GM21526 (cell line): ENCODE data around the gene ENPP3.
"Not testable (repeated sequence)": the region's sequence is repeated elsewhere in the genome, so short reads cannot be mapped to it uniquely, and the experiment has no call there.

Experiments
- ATAC-seq: cut with Tn5 transposase; IDR thresholded peaks from one replicate; pipeline ENCODE4 v1.9.1; 2021; ENCODE audit warnings: moderate library complexity; ENCODE audit not compliant: unreplicated experiment, low FRiP score

Gene ENPP3

DNA sequence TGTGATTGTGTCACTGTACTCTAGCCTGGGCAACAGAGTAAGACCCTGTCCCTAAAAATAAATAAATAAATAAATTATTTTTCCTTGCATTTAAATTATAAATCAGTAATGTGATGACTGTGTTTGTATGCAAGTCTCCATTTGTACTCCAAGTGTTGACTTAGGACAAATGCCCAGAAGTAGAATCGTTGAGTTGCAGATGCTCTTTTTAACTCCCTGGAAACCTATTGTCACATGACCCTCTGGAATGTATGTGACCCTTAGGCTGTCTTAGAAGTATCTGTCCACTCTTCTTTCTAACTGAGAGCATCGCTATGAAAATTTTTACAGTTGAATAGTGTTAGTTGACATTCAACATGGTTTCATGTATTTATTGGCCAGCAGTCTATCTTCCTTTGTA is 45.3 kb downstream of the ENPP3 start:
- ATAC-seq = no peak

- ATAC-seq = peak; percentile 90
Measured at GRCh38 chr6:131683479-131683878, 46.4 kb downstream of the ENPP3 start.

DNA sequence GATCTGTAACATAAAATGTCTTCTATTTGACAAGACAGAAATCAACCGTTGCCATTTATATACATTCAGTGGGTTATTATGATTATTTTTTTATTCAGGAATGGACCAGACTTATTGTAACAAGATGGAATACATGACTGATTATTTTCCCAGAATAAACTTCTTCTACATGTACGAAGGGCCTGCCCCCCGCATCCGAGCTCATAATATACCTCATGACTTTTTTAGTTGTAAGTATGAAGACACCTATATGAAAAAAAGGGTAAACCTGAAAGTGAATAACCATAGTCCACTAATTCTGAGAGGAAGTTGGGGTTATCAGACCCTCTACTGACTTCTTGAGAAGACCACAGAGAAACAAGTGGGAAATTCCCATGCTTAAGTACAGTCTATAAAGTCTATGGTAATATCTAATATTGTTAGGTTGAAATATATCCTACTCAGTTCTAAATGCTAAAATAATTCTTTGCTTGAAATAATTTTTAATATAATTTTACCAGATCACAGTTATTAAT is 48.2 kb downstream of the ENPP3 start:
- peak; percentile 57 for ATAC-seq

DNA sequence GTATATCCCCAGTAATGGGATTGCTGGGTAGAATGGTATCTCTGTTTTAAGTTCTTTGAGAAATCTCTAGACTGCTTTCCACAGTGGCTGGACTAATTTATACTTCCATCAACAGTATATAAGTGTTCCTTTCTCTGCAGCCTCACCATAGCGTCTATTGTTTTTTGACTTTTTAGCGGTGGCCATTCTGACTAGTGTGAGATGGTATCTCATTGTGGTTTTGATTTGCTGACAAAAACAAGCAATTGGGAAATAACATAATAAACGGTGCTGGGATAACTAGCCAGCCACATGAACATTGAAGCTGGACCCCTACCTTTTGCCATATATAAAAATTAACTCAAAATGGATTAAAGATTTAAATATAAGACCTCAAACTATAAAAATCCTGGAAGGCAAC is 49.9 kb downstream of the ENPP3 start:
- ATAC-seq = no peak

DNA sequence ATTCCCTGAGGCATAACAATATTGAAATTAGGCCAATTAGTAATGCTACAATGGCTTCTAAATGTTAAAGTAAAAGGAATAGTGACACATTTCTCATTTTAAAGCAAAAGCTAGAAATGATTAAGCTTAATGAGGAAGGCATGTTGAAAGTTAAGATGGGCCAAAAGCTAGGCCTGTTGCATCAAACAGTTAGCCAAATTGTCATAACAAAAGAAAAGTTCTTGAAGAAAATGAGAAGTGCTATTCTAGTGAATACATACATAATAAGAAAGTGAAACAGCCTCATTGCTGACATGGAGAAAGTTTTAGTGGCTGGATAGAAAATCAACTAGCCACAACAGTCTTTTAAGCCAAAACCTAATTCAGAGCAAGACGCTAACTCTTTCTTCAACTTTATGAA is 51.2 kb downstream of the ENPP3 start:
- ATAC-seq = peak; percentile 42

GRCh38 chr6:131692031-131692430 is 54.9 kb downstream of the ENPP3 start:
- ATAC-seq = no peak

- no peak for ATAC-seq
Measured at GRCh38 chr6:131692589-131692988, 55.5 kb downstream of the ENPP3 start.

DNA sequence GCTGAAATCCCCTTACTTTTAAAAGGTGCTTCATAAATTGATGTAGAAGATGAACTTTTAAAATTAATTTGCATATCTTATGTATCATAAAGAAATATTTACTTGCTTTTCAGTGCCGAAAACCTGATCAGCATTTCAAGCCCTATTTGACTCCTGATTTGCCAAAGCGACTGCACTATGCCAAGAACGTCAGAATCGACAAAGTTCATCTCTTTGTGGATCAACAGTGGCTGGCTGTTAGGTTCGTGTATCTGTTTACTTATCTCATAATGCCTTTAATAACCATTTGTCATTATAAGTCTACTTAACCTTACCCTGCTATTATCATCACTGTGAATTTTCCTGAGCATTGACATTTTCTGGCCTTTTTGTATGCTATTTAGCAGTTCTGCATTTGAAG is 56.3 kb downstream of the ENPP3 start:
- ATAC-seq = no peak

DNA sequence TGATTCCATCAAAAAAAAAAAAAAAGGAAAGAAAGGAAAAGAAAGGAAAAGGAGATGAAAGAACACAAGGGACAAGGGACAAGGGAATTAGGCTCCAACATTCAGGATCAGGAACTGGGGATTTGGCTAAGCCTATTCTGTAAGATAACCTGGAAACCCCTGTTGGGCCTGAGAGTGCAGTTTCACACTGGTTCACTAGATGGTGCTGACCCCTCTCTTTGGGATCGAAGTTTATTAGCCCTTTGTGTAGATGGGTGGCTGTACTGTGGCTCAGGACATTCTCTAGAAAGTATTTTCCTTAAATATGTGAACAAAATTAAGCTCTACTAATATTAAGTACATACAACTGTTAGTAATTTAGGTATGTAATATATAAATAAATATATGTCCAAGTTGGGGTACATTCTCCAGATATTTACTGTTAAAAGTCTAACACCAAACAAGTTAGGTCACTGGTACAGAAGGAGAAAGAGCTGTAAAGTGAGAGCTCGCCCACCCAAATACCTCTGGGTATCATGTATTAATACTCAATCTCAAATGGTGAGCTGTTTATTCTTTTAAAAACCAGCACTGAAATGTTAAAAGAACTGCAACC is 57.8 kb downstream of the ENPP3 start:
- peak; percentile 89 for ATAC-seq

GRCh38 chr6:131696956-131697355 is 59.9 kb downstream of the ENPP3 start:
- ATAC-seq = no peak

- ATAC-seq = not testable (repeated sequence)
Measured at GRCh38 chr6:131700851-131701250, 63.7 kb downstream of the ENPP3 start.

DNA sequence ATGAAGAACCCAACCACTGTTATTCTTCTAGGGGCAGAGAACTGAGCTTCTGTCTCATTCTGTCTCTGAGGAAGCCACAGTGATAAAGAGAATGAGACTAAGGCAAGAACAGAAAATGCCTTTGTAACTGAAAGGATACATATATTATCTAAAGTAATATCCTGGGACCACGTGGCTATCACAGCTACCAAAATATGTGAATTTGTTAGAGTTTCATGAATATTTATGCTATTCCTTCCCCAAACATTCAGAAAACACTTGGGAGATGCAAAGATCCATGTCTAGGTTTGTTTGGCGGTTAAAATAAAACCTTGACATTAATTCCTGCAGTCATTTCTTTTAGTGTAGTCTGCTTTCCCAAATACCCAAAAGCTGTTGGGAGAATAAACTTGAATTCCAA is 66.8 kb downstream of the ENPP3 start:
- ATAC-seq = not testable (repeated sequence)

GRCh38 chr6:131710917-131711316 is 73.8 kb downstream of the ENPP3 start, which contains the start of gene CTAGE9:
TSS of gene CTAGE9 (minus strand) at chr6:131711017. CDS start at chr6:131711017, 0 bp downstream.
- ATAC-seq = not testable (repeated sequence)

DNA sequence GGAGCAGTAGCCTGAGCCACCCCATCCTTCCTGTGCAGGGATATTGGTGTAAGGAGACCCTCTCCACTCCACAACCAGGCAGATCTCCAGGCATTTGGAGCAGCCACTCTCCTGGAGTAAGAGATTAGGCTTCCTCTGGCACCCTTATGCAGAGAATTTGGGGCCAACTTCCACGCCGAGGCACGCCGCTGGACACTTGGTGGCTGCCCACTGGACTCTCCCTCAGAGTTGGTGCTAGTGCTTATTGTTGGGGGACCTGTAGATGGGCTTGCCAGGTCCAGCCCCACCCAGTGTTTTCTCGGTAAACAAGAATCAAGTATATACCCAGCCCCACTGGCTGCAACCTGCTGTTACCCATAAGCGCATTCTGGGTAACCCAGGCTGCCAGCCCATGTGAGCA is 78.5 kb downstream of the ENPP3 start:
- ATAC-seq = peak; percentile 62

DNA sequence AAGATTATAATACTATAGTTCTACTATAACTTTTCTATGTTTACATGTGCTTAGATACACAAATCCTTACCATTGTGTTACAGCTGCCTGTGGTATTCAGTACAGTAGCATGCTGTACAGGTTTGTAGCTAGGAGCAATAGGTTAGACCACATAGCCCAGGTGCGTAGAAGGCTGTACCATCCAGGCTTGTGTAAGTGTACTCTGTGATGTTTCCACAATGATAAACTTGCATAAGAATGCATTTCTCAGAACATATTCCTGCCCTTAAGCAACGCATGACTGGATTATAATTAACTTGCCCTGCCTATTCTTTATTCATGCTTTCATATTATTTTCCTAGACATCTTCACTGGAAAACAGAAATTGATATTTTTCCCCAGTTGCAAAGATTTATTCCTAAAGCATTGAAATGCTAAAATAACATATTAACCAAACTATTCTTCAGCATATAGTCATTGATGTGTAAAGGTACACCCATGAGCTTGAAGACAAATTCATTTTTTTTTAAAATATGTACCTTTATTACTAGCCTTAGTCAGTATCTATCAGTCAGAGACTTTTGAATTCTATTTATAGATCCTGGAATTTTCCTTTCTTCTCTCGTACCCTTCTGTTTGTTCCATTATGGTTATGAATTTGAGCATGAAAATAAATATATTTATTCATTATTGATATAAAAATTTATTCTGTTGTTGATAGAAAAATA is 80.9 kb downstream of the ENPP3 start:
- ATAC-seq = no peak

DNA sequence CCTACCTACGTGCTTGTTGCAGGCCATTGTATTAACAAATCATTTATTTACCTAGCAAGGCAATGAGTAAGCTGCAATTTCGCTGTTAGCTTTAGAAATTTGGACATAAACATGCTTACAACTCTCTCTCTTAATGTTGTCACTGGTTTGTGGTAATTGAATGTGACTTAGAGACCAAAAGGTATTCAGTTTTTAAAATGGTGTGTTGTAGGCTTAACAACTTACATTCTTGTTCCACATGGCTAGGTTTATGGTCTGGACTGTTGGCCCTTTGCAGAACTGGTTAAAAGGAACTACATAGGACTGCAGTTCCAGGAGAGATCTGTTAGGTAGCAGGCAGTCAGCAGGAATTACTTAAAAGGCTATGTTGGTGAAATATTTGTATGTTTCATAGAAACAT is 84.1 kb downstream of the ENPP3 start:
- ATAC-seq = no peak

GRCh38 chr6:131724114-131724513 is 87.0 kb downstream of the ENPP3 start:
- no peak for ATAC-seq

DNA sequence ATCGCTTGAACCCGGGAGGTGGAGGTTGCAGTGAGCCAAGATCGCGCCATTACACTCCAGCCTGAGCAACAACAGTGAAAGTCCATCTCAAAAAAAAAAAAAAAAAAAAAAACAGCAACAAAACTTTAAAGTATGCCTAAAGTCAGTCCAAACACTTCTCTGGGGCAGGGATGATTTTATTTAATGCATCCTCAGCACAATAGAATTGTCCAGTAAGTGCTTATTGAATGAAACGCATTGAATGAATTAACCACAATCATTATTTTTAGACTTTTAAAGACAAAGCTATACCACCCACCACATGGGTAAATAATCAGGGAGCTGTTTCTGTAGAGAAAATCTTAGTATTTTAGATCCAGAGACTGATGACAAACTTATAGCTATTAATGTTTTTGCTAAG is 90.4 kb downstream of the ENPP3 start:
- ATAC-seq = no peak

GRCh38 chr6:131727868-131728267 is 90.8 kb downstream of the ENPP3 start:
- ATAC-seq = no peak

DNA sequence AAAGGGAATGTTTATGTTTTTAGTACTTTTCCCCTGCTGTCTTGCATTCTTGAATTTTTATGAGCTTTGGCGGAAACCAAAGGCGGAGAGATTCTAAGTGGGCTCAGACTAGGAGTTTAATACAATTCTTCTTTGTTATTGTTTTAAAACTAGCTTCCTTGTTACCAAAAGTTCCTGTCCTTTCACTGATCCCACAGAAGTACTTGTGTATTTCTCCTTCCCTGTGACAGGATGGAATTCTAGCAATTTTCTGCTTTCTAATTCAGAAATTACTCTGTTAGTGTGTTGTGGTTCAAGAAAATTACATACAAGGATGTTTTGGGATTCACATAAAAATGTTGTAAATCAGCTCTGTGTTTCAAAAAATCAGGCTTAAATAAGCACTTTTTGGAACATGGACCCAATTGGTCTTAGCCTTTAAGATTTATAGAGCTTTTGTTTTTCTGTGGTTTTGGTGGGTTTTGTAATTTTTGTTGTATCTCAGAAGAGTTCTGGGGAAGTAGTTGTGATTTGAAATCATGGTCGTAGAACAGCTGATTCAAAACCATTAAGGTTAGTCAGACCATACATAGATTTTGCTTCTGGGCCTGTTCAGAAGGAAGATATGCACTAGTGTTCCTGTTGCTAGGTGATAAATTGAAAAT is 91.3 kb downstream of the ENPP3 start:
- ATAC-seq = no peak

DNA sequence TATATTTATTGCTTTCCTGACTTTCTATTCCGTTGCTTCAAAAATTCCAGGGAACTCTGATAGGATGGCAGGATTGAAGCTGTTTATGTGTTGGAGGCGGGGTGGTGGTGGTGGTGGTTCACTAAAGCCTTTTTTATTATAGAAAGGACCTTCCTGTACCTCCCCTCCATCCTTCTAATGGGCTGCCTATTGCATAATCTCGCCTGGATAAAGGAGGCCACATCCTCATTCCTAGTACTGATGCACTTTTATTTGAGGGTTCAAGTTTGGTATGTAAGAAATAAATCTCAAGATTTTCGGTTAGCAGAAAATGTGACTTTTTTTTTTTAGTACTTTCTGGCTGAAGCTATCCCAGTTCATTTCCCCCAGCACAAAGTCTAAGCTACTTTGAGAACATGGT is 92.4 kb downstream of the ENPP3 start:
- no peak for ATAC-seq

- no peak for ATAC-seq
Measured at GRCh38 chr6:131730264-131730663, 93.2 kb downstream of the ENPP3 start.
